ENCODE results near the gene PTTG1.
"Not testable (repeated sequence)": the region's sequence is repeated elsewhere in the genome, so short reads cannot be mapped to it uniquely, and the experiment has no call there.

Gene PTTG1

DNA sequence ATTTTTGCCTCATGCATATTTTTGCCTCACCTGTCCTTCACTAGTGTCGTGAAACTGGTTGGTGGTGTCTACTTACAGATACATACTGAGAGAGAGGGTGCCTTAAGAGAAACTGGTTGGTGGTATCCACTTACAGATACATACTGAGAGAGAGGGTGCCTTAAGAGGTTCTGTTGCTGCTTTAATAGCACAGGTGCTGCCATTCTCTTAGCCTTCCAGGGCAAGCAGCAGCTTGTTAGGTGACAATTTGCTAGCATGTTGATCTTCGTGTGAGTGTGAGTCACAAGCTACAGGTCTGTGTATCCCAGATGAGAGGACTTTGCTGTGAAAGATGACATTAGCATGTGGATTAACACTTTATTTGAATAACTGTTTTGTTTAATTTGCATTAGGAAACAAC is 1.4 kb downstream of the PTTG1 start:
- DNase-seq (ENCODE audit: low read depth), result no peak

DNA sequence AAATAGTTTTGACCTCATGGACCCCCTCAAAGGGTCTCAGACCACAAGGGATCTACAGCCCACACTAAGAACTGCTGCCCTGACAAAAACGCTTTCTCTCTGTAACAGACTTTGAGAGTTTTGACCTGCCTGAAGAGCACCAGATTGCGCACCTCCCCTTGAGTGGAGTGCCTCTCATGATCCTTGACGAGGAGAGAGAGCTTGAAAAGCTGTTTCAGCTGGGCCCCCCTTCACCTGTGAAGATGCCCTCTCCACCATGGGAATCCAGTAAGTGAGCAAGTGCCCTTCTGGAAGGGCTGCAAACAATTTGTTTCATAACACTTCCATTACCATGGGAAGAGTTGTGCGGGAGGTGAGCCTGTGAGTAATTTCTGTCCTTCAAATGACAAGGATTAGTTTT is 6.0 kb downstream of the PTTG1 start:
- DNase-seq (ENCODE audit: low read depth), result no peak

DNA sequence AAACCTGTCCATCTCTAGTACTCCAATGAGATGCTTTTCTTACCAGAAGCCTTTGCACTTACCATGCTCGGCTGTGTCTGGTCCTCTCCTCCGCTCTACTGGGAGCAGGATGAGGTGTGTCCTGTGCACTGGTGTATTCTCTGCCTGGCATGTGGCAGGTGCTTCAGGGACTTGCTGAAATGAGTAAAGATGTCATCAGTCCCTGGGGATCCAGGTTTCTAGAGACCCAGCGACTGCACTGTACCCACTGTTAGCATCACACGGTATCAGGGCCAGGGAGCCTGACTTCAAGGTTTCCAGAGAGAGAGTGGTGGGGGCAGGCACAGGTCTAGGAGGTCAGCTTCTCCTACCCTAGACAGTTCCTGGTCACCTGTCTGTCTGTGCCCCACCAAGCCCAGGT is 10.5 kb downstream of the PTTG1 start:
- DNase-seq (ENCODE audit: low read depth), result no peak

DNA sequence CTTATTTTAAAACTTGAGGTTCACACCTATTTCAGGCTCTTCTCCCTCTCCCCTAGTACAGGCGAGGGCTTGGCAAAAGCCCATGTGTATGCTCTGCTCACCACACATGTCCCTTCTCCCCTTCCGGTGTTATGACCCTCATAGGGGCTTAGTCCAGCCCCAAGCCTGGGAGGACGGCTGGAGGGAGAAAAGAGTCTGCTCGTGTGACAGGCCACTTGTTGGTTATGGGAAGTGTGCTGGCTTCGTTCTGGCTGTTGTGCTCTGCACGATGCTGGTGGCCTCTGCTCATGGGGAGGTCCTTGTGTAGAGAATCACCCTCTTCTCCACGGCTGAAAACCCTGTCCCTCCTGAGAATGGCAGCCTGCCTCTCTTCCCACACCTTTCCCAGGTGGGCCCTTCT is 11.1 kb downstream of the PTTG1 start:
- DNase-seq (ENCODE audit: low read depth), result no peak

DNA sequence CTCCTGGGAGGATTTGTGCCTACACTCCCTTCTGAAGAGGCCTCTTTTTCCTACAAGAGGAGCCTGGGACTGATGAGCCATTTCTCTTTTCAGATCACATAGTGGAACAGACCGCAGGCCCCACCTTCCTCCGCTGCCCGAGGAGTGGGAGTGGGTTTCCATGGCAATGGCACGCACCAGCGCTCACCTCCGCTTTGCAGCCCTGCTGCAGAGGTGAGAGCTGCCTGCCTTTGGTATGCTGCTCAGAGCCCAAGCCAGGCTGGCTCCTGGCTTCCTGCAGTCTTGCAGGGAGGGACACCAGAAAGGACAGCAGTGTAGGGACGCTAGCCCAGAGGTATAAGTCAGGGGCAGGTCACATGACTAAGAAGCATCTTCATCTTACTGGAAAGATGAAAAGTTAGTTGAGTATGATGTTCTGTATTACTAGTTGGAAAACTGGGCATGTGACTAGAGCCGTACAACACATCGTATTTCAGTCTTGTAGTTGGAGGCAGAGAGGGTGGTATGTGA is 12.4 kb downstream of the PTTG1 start:
- no peak for DNase-seq (ENCODE audit: low read depth)

DNA sequence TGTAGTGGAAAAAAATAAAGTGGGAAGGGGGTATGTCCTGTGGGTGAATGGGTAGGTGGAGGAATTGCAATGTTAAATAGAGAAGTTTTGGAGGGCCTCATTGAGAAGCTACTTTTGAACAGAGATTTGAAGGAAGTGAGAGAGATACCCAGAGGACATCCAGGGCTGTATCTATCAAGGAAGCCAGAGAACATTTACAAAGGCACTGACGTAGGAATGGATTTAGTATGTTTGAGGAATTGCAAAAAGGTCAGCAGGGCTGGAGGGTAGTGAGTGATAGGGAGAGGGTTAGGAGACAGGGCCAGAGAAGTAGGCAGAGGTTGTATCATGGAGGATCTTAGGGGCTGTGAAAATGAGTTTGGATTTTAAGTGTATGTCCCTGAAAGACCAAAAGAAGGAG is 13.9 kb downstream of the PTTG1 start:
- no peak for DNase-seq (ENCODE audit: low read depth)

DNA sequence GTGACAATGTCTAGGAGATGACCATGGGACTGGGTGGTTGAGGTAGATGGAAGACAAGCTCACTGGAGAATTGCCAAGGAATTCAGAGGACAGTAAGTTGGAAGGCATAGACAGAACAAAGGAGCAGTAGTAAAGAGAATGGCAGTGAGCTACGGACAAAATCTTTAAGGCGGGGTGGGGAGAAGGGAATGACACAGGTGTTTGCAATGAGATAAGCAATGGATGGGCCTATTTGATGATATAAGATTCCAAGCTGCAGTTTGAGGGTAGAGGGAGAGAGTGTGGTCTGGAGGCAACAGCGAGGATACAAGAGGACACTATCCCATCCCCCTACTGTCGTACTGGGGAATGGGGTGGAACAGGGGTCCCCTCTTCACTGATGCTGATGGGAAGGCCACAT is 14.4 kb downstream of the PTTG1 start:
- no peak for DNase-seq (ENCODE audit: low read depth)

DNA sequence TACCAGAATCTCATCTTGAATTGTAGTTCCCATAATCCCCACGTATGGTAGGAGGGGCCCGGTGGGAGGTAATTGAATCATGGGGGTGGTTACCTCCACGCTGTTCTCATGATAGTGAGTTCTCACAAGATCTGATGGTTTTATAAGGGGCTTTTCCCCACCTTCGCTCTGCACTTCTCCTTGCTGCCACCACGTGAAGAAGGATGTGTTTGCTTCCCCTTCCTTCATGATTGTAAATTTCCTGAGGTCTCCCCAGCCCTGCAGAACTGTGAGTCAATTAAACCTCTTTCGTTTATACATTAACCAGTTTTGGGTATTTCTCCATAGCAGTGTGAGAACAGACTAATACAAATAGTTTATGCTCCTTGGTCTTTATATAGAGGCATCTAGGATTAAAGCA is 15.0 kb downstream of the PTTG1 start:
- not testable (repeated sequence) for DNase-seq (ENCODE audit: low read depth)

DNA sequence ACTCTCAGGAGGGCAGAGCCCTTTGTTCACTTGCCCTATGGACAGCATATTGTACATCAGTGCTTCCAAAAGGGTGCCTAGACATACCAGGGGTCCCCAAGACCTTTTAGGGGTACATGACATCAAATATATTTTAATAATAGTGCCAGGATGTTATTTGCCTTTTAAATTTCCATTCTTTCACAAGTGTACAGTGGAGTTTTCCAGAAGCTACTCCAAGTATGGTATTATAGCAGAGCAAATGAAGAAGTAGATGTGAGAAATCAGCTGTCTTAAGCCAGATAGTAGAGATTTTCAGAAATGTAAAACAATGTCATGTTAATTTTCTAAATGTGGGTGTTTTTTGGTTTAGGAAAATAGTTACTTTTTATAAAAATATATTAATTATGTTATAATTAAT is 15.6 kb downstream of the PTTG1 start:
- DNase-seq (ENCODE audit: low read depth), result no peak

DNA sequence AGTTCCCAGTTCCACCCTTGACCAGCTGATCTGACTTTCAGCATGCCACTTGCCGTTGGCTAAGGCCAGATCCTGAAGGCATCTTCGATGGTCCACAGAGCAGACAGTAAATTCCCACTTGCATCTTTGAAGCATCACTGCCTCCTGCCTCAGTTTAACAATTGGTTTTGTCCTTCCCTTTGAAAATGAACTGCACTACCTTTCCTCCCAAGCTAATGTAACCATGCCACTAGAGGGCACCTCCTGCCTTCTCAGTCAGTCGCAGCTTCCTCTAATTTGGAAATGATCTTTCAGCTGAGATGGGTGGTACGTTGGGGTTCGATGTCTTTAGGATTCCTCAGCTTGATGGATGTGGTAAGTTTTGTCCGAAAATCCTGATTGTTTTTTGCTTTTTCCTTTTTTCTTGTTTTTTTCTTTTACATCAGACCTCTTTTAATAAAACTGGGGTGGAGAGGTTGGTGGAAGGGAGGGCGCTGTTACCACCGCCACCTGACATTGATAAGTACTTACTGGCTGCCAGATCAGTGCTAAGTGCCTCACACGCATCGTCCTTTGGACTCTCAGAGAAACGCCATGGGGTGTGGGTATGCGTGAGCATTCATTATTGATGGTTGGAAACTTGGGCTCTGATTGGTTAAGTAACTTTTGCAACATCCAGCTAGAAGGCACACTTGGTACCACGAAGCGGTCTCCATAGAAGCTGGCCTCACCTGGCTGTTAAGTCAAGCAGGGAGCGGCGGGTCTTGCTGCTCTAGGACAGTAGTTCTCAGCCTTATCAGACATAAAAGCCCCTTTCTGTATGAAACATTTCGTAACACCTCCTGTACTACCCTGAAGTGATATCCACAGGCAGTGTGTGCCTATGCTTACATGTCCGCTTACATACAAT is 16.9 kb downstream of the PTTG1 start:
- DNase-seq (ENCODE audit: low read depth), result peak; percentile 33

DNA sequence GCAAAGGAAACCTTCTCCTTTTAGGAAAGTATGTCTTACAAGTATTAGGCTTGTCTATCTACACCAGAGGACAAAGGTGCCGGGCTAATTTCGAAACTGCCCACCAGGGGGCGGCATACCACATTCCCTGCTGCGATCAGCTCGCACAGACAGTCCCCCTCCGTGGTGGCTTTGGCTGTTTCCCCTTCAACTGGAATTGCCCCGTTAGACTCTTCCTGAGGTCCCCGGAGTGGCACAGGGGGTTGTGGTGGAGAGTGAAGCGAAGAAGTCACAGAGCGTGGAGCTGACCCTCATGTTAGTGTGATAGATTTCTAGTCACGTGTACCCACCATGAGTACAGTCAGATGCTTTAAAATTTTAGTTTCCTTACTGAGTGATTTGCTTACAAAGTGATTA is 17.5 kb downstream of the PTTG1 start:
- DNase-seq (ENCODE audit: low read depth), result peak; percentile 85

DNA sequence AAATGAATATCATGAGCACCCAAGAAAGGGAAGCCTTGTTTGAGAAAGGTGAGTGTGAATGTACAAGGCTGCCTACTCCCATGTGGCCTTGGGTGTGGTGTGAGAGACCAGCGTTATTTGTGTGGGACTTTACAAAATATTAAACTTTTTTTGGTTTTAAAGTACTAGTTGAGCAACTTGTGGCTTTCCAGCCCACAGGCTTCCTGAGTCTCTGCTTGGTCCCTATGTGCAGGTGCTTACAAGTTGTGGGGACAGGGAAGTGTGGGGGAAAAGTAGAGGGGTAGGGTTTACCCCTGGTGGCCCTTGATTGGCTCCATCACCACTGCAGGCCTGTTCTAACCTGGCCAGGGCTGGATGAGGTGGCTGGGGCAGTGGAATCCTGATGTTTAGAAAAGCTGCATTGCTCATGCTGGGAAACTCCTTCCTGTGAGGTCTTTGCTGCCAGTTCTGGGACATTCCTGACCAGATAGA is 19.7 kb downstream of the PTTG1 start:
- no peak for DNase-seq (ENCODE audit: low read depth)

DNA sequence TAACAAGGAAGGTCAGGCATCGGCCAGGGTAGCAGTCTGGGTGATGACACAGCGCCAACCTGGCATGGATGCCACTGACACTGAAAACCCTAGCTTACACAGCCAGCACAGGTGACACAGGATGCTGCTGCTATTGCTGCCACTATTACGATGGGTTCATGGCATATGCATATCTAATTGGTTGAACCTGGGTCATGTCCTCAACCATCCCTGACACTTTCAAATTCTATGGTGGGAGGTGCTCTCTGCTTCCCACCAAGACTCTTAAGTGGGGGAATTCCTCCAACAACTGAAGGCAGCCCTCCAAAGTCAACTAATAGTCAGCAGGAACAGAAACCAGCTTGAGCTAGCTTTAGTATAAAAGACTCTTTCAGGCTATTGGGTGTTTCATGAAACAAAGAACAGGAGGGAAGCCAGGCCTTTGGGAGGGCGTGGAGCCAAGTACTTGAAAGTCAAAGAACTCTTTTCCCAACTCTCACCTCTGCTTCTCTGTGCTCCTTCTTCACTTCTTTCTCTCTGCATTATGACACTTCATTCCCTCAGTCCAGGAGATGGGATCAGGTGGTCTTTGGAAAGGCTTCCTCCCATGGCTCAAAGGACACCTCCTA is 21.3 kb downstream of the PTTG1 start:
- no peak for DNase-seq (ENCODE audit: low read depth)

DNA sequence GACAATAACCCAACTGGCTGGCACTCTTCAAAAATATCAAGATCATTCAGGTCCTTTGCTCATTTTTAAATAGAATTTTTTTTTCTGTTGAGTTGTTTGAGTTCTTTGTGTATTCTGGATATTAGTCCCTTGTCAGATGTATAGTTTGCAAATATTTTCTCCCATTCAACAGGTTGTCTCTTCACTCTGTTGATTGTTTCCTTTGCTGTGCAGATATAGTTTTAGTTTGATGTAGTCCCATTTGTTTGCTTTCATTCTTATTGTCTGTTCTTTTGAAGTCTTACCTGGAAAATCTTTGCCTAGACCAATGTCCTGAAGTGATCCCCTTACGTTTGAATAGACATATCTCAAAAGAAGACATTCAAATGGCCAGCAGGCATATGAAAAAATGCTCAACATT is 22.8 kb downstream of the PTTG1 start:
- DNase-seq (ENCODE audit: low read depth), result no peak

DNA sequence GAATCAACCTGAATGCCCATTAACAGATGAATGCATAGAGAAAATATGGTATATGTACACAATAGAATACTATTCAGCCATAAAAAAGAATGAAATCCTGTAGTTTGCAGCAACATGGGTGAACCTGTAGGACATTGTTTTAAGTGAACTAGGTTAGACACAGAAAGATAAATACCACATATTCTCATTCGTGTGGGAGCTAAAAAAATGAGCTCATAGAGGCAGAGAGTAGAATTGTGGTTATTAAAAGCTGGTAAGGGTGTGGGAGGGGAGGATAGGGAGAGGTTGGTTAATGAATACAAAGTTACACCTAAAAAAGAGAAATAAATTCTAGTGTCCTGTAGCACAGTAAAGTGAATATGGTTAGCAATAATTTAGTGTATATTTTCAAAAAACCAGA is 23.5 kb downstream of the PTTG1 start:
- no peak for DNase-seq (ENCODE audit: low read depth)

DNA sequence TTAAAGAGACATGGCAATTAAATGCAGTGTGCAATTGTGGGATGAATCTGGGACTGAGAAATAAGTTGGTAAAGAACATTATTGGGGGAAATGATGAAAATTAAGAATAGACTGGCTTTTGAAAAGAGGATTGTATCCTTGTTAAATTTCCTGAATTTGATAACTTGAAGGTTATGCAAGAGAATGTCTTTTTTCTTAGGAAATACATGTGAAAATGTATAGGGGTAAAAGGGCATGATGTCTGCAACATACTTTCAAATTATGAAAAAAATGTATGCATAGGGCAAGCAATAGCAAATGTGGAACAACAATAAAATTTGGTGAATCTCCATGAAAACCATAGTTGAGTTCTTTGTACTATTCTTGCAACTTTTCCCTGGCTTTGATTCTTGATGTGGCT is 24.1 kb downstream of the PTTG1 start:
- DNase-seq (ENCODE audit: low read depth), result no peak

DNA sequence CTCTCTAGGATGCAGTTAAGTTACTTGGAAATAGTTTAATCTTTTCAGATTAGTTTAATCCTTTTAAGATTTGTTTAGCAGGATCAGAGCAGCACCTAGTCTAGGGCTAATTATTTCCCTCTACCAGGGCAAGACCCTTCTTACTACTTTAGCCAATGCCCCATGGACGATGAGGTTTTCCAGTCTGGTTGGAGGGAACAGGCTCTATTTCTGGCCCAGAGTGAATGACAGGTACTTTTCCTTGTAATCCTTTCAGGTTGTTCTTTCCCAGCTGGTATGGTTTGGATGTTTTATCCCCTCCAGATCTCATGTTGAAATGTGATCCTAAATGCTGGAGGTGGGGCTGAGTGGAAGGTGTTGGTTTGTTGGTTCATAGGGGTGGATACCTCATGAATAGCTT is 27.2 kb downstream of the PTTG1 start:
- no peak for DNase-seq (ENCODE audit: low read depth)

DNA sequence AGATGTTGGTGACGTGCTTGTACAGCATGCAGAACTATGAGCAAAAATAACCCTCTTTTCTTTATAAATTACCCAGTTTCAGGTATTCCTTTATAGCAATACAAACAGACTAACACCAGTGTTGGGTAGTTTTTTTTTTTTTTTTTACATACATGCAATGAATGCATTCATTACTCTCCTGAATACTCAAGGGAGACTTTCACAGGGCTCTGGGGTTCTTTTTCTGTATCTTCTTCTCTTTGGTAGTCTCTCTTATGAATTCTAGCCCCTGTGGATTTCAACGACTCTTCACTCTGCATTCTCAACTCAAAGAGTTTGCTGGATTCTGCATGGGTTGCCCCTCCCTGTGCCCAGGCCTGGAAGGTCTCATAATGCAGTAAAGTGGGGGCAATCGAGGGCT is 27.8 kb downstream of the PTTG1 start:
- no peak for DNase-seq (ENCODE audit: low read depth)

DNA sequence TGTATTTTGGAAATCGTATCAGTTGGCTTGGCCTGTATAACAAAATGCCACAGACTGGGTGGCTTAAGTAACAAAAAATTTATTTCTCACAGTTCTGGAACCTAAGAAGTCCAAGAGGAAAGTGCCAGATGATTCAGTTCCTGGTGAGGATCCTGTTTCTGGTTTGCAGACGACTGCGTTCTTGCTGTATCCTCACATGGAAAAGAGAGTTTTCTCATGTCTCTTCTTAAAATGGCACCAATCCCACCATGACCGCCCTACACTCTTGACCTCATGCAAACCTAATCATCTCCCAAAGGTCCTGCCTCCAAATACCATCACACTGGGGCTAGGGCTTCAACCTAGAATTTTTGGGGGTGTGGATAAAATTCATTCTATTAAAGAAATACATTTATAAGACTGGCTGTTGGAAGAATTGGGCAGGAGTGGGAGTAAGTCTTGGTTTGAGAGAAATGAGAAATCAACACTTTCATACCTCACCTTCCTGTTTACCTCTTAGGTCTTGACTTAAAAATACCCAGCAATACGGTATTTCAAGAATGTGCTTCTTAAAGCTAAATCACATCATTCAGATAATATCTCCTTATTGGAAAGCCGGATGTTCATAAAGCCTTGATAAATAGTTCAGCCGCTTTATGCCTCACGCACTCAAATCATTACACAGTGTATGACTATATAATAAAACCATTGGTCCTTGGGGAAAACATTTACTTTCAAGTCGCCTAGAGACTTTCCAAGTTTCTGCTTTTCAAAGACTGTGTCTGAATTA is 28.7 kb downstream of the PTTG1 start:
- no peak for DNase-seq (ENCODE audit: low read depth)

DNA sequence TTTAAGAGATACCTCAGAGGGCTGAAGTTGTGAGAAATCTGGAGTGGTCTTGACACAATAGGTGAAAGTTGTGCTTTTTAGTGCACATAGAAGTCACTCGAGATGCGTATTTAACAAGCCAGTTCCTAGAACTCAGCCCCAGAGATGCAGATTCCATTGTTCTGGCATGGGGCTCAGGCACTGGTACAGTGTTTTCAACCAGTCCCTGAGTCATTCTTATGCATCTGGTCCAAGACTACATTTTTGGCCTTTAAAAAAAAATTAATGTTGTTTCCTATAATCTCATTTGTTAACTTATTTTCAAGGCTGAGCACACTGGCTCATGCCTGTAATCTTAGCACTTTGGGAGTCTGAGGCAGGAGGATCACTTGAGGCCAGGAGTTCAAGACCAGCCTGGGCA is 29.6 kb downstream of the PTTG1 start:
- no peak for DNase-seq (ENCODE audit: low read depth)

DNA sequence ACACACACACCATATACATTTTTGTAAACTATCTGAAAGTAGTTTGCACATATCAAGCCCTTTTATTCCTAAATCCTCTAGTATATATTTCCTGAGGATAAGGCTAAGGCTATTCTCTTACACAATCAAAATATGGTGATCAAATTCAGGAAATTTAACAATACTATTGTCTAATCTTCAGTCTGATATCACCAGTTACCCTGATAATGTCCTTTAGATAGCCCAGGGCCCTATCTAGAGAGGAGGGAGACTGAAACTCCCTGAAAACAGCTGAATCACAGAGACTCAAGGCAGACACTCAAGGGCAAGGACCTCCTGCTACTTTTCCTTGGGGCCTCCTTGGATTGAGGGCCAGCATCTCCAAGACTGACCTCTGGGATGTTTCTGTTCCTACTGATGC is 30.4 kb downstream of the PTTG1 start:
- DNase-seq (ENCODE audit: low read depth), result no peak

DNA sequence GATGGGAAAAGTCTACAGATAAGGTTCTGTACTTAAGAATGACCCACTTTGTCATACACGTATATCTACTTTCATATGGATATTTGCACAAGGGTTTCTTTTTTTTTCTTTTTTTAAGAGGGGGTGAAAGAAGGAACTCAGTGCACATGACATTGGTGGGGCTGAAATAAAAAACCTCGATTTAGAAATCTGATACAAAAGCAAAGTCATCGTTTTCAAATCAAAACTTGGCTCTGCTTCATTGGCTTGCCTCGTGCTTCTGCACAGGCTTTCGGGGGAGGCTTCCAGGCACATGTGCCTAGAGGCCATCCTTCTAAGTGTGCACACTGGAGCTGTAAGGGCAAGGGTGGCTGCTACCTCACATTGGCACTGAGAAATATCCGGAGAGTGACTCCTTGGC is 31.1 kb downstream of the PTTG1 start:
- no peak for DNase-seq (ENCODE audit: low read depth)

DNA sequence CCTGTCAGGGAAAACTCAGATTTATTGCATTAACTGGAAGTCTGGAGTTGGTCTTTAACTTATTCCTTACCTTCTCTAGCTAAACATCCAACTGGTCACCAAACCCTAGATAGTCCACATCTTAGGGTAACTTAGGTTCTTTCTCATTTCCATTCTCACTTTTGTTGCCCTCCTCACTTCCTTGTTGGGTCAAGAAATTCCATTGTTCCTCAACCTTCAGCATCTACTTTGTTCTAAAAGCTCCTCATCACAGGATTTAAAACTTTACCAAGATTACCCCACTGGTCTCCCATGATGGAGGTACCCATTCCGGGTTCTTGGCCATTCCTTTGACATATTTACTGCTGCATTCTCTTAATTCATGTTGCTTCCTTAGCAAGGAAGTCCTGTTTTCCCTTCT is 32.1 kb downstream of the PTTG1 start:
- DNase-seq (ENCODE audit: low read depth), result no peak
